Panc1 (cell line): ENCODE measurements around the gene PNMA1.

Experiments used
- CTCF ChIP-seq: fragments of 450-650 bp; IDR thresholded peaks from 2 replicates; pipeline ENCODE4 v1.5.1; 2017; ENCODE audit warnings: mild to moderate bottlenecking
- POLR2AphosphoS5 ChIP-seq: IDR thresholded peaks from 2 replicates; pipeline ENCODE4 v1.6.1; 2012; ENCODE audit warnings: mild to moderate bottlenecking, low read depth, low read length, moderate library complexity
- REST ChIP-seq, 2 experiments: IDR thresholded peaks; 2 replicates each; pipeline ENCODE4 v1.6.1; 2011 to 2012; ENCODE audit warnings: low read depth in 2 of 2, control low read depth in 1 of 2, low read length in 1 of 2, mild to moderate bottlenecking in 1 of 2, moderate library complexity in 1 of 2; ENCODE audit not compliant: insufficient read depth in 1 of 2

- TF ChIP-seq REST (IDR thresholded peaks at IDR 0.05; ENCODE audit: insufficient read depth in 1 of 2, low read depth in 2 of 2, low read length in 1 of 2) (no peak), CTCF (no peak), POLR2AphosphoS5 (no peak)
Measured at GRCh38 chr14:73663548-73664212, 50.5 kb downstream of the PNMA1 start.
